ENCODE measurements around the gene PRSS38.
"Not testable (repeated sequence)": the region's sequence is repeated elsewhere in the genome, so short reads cannot be mapped to it uniquely, and the experiment has no call there.

The PRSS38 gene

DNA sequence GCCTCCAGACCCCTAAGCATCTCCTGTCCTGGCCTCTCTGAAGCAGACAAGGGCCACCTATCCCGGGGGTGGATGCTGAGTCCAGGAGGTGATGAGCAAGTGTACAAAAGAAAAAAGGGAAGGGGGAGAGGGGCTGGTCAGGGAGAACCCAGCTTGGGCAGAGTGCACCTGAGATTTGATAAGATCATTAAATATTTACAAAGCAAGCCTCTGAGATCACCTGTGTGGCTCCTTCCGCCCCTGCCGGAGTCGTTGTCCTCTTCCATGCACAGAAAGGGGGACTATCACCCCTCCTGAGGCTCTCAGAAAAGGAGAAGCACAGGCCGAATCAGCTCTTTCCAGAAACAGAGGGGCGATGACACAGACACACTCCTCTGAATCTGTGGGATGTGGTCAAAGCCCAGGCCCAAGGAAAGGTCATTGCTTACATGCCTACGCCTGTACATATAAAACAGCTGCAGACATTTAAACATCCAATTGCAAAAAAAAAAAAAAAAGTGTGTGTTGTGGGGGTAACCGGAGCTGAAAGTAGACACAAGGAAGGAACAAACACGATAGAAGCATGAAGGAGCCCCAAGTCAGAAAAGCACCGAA is 30.9 kb downstream of the PRSS38 start:
- DNase-seq: no peak

DNA sequence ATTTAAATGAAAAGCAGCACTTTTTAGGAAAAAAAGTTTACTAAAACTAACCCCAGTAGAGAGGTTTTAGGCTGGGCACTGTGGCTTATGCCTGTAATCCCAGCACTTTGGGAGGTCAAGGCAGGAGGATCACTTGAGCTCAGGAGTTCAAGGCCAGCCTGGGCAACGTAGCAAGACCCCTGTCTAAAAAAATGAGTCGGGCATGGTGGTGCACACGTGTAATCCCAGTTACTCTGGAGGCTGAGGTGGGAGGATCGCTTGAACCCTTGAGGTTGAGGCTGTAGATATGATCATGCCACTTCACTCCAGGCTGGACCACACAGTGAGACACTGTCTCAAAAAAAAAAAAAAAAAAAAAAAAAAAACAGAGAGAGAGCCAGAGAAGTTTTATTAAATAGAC is 31.6 kb downstream of the PRSS38 start:
- DNase-seq: not testable (repeated sequence)

DNA sequence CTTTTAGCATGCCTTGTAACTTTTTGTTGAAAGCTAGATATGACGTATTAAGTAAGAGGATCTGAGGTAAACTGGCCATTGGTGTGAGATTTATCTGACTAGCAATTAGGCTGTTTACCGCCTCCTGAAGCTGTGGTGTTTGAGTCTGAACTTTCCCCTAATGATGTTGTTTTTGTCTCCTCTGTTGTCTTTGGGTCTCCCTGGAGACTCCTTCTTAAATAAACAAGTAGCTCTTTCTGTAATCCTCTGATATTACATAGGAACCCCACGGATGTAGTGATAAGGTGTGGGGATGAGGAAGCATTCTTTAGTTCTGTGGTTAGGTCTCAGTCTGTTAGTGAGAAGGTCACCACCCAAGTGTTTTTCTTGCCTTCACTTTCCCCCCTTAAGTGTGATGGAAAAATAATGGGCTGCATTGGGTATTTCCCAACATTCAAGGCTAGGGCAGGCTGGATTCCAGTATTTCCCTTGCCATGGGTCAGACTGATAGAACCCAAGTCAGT is 33.0 kb downstream of the PRSS38 start:
- DNase-seq: no peak

GRCh38 chr1:227849251-227849650 is 33.8 kb downstream of the PRSS38 start:
- no peak for DNase-seq

GRCh38 chr1:227854189-227854588 is 38.7 kb downstream of the PRSS38 start:
- DNase-seq: no peak

DNA sequence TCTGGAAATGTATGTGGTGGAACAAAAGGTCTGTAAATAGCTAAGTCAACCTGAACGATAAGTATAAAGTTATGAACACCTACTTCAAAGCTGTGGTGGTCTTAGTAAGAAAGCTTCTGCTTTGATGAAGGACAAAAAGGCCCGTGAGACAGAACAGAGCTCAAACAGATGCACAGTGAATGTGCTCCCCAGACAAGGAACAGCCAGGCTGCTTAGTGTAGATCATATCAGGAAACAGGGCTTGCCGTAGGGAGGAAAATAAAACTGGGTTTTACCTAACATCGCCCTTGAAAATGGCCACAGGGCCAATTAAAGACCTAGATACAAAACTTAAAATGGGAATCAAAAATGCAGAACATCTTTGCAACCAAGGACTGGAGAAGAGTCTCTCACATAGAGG is 40.2 kb downstream of the PRSS38 start:
- no peak for DNase-seq

GRCh38 chr1:227856147-227856858 is 40.8 kb downstream of the PRSS38 start:
- no peak for DNase-seq

GRCh38 chr1:227864882-227865281 is 49.4 kb downstream of the PRSS38 start:
- no peak for DNase-seq

DNA sequence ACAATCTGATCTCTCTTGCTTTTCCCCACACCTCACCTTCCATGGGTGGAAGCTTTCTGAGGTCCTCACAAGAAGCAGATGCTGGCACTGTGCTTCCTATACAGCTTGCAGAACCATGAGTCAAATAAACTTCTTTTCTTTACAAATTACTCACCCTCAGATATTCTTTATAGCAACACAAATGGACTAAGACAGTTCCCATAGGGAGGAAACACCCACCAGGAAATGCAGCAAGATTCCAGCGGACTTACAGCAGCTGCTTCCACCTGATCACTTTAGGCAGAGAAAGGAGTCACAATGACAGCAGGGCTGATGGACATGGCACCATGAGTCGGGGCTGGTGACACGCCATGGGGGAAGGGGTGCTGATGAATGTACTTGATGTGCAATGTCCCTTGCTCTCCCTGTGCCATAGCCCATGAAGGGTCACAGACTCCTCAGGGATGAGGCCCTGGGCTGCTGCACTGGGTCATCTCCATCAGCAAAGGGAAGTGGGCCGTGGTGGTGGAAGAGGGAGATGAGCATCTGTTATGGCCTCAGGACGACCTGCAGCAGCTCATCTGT is 53.9 kb downstream of the PRSS38 start:
- no peak for DNase-seq

DNA sequence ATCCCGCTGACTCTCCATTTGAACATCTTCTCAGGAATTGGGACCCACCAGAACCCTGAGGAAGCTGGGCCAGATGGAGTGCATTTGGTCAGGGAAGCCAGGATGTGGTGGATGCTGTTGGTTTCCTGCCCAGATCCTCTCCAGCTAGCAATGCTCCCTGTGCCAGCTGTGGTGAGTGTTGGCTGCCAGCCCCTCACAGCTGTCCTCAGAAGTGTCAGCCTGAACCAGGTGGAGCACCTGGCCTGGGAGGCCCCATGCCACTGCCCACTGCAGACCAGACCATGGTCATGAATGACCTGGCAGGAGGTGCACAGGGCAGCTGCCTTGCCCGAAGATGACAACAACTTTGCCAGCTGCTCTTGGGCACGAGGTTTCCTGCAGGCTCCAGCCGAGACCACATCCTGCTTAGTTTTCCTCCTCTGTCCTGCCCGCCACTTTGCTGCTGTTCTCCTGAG is 54.4 kb downstream of the PRSS38 start:
- DNase-seq: no peak

GRCh38 chr1:227870366-227870765 is 54.9 kb downstream of the PRSS38 start:
- DNase-seq: no peak

DNA sequence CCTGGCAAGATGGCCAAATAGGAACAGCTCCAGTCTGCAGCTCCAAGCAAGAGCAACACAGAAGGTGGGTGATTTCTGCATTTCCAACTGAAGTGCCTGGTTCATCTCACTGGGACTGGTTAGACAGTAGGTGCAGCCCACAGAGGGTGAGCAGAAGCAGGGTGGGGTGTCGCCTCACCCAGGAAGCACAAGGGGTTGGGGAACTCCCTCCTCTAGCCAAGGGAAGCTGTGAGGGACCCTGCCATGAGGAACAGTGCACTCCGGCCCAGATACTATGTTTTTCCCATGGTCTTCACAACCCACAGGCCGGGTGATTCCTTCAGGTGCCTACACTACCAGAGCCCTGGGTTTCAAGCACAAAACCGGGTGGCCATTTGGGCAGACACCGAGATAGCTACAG is 56.4 kb downstream of the PRSS38 start:
- DNase-seq: not testable (repeated sequence)

- DNase-seq: not testable (repeated sequence)
Observed at GRCh38 chr1:227877810-227878209, 62.3 kb downstream of the PRSS38 start.

GRCh38 chr1:227880342-227880924 is 65.0 kb downstream of the PRSS38 start:
- DNase-seq: no peak

- DNase-seq: no peak
Observed at GRCh38 chr1:227883073-227883520, 67.6 kb downstream of the PRSS38 start.

DNA sequence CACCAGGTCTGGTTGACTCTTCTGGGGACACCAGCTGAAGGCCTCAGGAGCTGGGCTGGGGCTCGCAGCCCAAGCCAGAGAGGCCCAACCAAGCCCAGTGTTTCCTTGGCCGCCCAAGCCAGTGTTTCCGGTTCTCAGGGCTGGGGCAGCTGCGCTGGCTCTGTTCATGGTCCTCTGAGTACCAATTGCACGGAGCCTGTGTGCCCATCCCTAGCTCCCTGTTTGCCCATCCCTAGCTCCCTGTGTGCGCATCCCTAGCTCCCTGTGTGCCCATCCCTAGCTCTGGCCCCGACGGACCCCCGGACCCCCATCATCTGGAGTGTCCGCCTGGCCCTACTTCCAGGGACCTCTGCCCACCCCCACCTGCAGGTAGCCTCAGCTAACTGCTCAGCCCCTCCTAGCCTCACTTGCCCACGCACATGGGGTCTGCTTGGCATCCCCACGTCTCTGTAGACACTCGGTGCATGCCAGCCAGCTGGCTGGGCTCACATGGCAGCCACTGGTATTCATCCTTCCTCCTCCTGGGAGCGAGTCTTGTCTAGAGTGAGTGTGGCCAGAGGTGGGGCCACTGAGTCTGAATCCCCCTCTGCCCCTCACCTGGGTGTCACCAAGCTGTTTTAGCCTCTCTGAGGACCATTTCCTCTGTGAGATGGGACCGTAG is 68.3 kb downstream of the PRSS38 start:
- DNase-seq: no peak

- DNase-seq: no peak
Observed at GRCh38 chr1:227884370-227885134, 69.1 kb downstream of the PRSS38 start.

GRCh38 chr1:227885135-227885647 is 69.7 kb downstream of the PRSS38 start:
- DNase-seq: no peak

DNA sequence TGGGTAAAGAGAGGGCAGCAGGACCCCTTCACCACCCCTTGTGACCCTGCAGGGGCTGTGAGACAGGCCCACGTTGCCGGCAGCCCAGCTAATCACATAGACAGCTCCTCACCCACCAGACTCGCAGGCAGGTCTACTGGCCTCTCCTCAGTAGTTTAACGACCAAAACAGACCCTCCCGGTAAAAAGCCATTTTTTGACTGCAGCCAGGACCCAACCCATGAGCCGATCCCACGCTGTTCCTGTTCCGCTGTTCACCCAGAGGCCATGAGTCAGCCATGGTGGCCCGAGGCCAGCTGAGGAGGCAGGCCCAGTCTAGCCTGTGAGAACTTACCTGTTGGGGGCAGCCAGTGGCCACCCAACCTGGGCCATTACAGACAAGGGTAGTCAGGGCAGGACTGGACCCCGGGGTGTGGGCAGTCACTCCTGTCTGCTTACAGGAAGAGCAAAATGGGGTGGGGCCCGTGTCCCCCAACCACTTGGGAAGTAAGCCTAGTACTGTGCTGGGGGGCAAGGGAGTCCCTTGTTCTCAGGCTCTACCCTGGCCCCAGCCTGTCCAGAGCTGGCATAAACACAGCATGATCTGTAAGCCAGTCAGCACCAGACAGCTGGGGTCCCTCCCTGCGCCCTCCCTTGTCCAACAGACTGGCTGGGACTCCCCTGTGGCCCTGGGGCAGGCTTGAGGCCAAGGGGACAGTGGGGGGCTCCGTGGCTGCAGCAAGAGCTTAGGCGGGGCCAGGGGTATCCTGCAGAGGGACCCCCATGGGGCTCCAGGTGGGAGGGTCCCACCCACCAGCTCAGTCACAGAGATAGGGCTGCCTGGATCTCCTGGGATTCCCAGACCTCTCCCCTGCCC is 70.4 kb downstream of the PRSS38 start:
- no peak for DNase-seq

DNA sequence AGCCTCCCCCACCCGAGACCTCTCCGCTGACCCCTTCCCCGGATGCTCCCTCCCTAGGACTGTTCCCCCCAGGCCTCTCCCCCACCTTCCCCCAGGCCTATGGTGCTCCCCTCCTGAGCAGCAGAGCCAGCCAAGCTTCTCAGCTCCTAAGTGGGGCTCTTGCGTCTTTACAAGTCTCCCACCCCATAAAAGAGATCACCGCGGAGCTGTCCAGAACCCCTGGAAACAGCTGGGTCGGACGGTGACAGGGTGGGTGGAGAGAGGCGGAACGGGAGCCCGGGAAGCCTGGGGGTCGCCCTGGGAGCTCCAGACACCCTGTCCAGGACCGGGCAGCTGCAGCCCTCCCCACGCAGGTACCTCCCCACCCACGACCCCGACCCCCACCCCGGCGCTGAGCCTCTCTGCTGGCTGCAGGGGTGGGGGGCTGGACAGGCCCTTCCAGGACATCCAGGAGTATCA is 71.1 kb downstream of the PRSS38 start:
- no peak for DNase-seq

All from hippocampal formation (tissue), 2 donors.